Heart left ventricle (tissue), 16 donors: Measurements from ENCODE around the gene GPATCH1. TPM values are rescaled to one million over a fixed set of nuclear protein-coding genes. Genes with fewer than 3 reads are reported as not detected.
"Not testable (repeated sequence)": the region's sequence is repeated elsewhere in the genome, so short reads cannot be mapped to it uniquely, and the experiment has no call there.

Experiments used
- ATAC-seq, 4 donors: fragments of 200-7000 bp; cut with Tn5 transposase; one replicate each; pipeline ENCODE4 v1.9.1; 2020 to 2022; ENCODE audit warnings: moderate library complexity in 4 of 4, mild to moderate bottlenecking in 3 of 4, moderate number of reproducible peaks in 1 of 4
- DNase-seq, 5 donors: peaks; one replicate each; pipeline ENCODE4 v3.0.0-alpha.2; 2020
- H3K27ac ChIP-seq, 12 donors: fragments of 200-600 bp; sonication (generic) in 4 of 12; one replicate each; pipeline versions ENCODE4 v1.5.0 to v1.8.0; 2016 to 2022; ENCODE audit warnings: mild to moderate bottlenecking in 2 of 12
- H3K27me3 ChIP-seq, 9 donors: fragments of 200-600 bp; sonication (generic) in 2 of 9; one replicate each; pipeline versions ENCODE4 v1.5.1 to v1.8.0; 2016 to 2022; ENCODE audit warnings: mild to moderate bottlenecking in 3 of 9
- H3K36me3 ChIP-seq, 9 donors: fragments of 200-600 bp; sonication (generic) in 2 of 9; one replicate each; pipeline versions ENCODE4 v1.5.0 to v1.8.0; 2018 to 2022; ENCODE audit warnings: mild to moderate bottlenecking in 2 of 9
- H3K4me1 ChIP-seq, 12 donors: fragments of 200-600 bp; sonication (generic) in 4 of 12; one replicate each; pipeline versions ENCODE4 v1.5.0 to v1.8.0; 2016 to 2022; ENCODE audit warnings: mild to moderate bottlenecking in 3 of 12
- H3K4me3 ChIP-seq, 12 donors: fragments of 200-600 bp; sonication (generic) in 4 of 12; one replicate each; pipeline versions ENCODE4 v1.5.0 to v1.8.0; 2017 to 2022; ENCODE audit warnings: mild to moderate bottlenecking in 9 of 12, moderate library complexity in 4 of 12
- H3K9me3 ChIP-seq, 12 donors: fragments of 200-600 bp; sonication (generic) in 4 of 12; one replicate each; pipeline versions ENCODE4 v1.5.0 to v1.8.0; 2016 to 2022; ENCODE audit warnings: mild to moderate bottlenecking in 1 of 12
- CTCF ChIP-seq, 12 donors: fragments of 200-600 bp; sonication (generic) in 4 of 12; IDR thresholded peaks; one replicate each; pipeline versions ENCODE4 v1.5.0 to v1.8.0; 2018 to 2022; ENCODE audit warnings: antibody characterized with exemption in 12 of 12, mild to moderate bottlenecking in 5 of 12
- POLR2A ChIP-seq, 2 donors: fragments of 450-650 bp; IDR thresholded peaks; one replicate each; pipeline ENCODE4 v1.6.1; 2017; ENCODE audit warnings: antibody characterized with exemption in 2 of 2, mild to moderate bottlenecking in 2 of 2, moderate library complexity in 2 of 2
- WGBS, 4 donors: extraction: QIAGEN DNeasy Blood & Tissue Kit in 2 of 4; methylation state at CpG; one replicate each; pipeline versions ENCODE4 v1.1.5 to v1.1.7; 2013 to 2018; 5-methylcytosine and 5-hydroxymethylcytosine counted together
- intact Hi-C, 10 donors: fragments of 100-400 bp; cut with DNase I; formaldehyde crosslinking; loops; one replicate each; pipeline versions ENCODE4 v1.11.1 to v1.14.2; 2022
- polyA plus RNA-seq, 2 donors: library from polyadenylated mRNA; stranded (reverse); fragments of 200-250 nt; gene quantifications; one replicate each; pipeline ENCODE4 v1.2.3, GENCODE V29; 2013
- total RNA-seq, 9 donors: library from RNA; depleted of rRNA in 2 of 9; stranded (reverse); fragments of >200 nt in 2 of 9; fragmentation: NEBNext Ultra II Directional in 3 of 9; extraction: Animal tissue kit (Norgen Biotek cat#: 25700) in 3 of 9; gene quantifications; one replicate each; pipeline versions ENCODE4 v1.1.0 to v1.2.4, GENCODE V29; 2016 to 2023
- donor health status: ischemic (EF 13 %, LVEDD 7.1; RV severe dilation, severe dysfunction).
- donor health status: healthy with polysubstance abuse.
- donor health status: DM: no; HTN: yes; CAD: no.
- donor health status: DM: no; HTN: no; CAD: no.
- donor health status: ischemic (EF 25% LVEDD 6.9; RV normal size, moderate dysfunction).
- donor health status: ischemic (EF 25% LVEDD 5.7; RV mildly dilated, moderate dysfunction).
- donor health status: healthy.
- donor health status: DM: yes; HTN: yes; CAD: no.
- donor health status: ischemic (EF 35%, LVEDD 5.7; RV mildly dilated, moderate dysfunction).
- donor health status: nonischemic (EF 11% LVEDD 7.7; RV severe dilation, severe dysfunction).
- donor health status: DM: yes; HTN: yes; CAD: no.
- donor health status: PGD.
- donor health status: ischemic (EF 29% LVEDD 5.4; RV normal size, mild dysfunction).
- donor health status: nonischemic (EF 23%, LVEDD 6.1; RV moderate dilation, normal function).

GPATCH1 gene
- total and polyA plus RNA-seq, 11 donors: 3.3 to 6.7 (median 5.3) TPM

- WGBS, 4 donors: 89 to 95% (median 93%) methylated on average over 8 of the region's 8 CpGs
- Histone ChIP-seq H3K4me1 (peaks cover 0 to 9% (median 0%) of the 10 kb centered on the region in 12 donors), H3K36me3 (no peaks in the 10 kb centered on the region), H3K9me3 (no peaks in the 10 kb centered on the region), H3K27me3 (no peaks in the 10 kb centered on the region), H3K27ac (peak overlapping the region in 1 of 12 donors; percentile 35), H3K4me3 (no peak overlapping the region)
- TF ChIP-seq CTCF (IDR thresholded peaks at IDR 0.05): no peak
- no peak for TF ChIP-seq POLR2A (IDR thresholded peaks at IDR 0.05)
- intact Hi-C loops: no loop called here
- no peak for ATAC-seq
- no peak for DNase-seq
Observed at GRCh38 chr19:33159893-33160292, 78.9 kb downstream of the GPATCH1 start.

GRCh38 chr19:33161201-33161600 lies 80.2 kb downstream of the GPATCH1 start:
- 66 to 86% (median 80%) methylated on average over 3 to 4 of the region's 4 CpGs for WGBS, 4 donors
- Histone ChIP-seq H3K27ac (no peak overlapping the region), H3K36me3 (no peaks in the 10 kb centered on the region), H3K4me3 (no peak overlapping the region), H3K9me3 (no peaks in the 10 kb centered on the region), H3K27me3 (no peaks in the 10 kb centered on the region), H3K4me1 (peaks cover 0 to 9% (median 0%) of the 10 kb centered on the region in 12 donors)
- intact Hi-C loops: no loop called here
- DNase-seq: no peak
- ATAC-seq: no peak
- TF ChIP-seq CTCF (IDR thresholded peaks at IDR 0.05): no peak
- TF ChIP-seq POLR2A (IDR thresholded peaks at IDR 0.05): no peak

- H3K4me1 ChIP-seq: peaks cover 0 to 9% (median 0%) of the 10 kb centered on the region in 12 donors
- peaks cover 0 to 14% (median 0%) of the 10 kb centered on the region in 12 donors for H3K9me3 ChIP-seq
- TF ChIP-seq CTCF (IDR thresholded peaks at IDR 0.05) (no peak), POLR2A (IDR thresholded peaks at IDR 0.05) (no peak)
- WGBS, 4 donors: 85 to 93% (median 88%) methylated on average over 6 of the region's 6 CpGs
- no peaks in the 10 kb centered on the region for H3K36me3 ChIP-seq
- no peak overlapping the region for H3K27ac ChIP-seq
- no peak overlapping the region for H3K4me3 ChIP-seq
- intact Hi-C loops: no loop called here
- DNase-seq (no peak), ATAC-seq (no peak)
- no peaks in the 10 kb centered on the region for H3K27me3 ChIP-seq
Observed at GRCh38 chr19:33163481-33163880, 82.5 kb downstream of the GPATCH1 start.

GRCh38 chr19:33166037-33166436 lies 85.1 kb downstream of the GPATCH1 start:
- H3K27me3 ChIP-seq, H3K27ac ChIP-seq, H3K36me3 ChIP-seq, H3K4me1 ChIP-seq, intact Hi-C loops, H3K4me3 ChIP-seq, ATAC-seq, DNase-seq: not testable (repeated sequence)
- H3K9me3 ChIP-seq: peaks cover 0 to 20% (median 0%) of the 10 kb centered on the region in 12 donors
- 69 to 76% (median 74%) methylated on average over 6 of the region's 6 CpGs for WGBS, 4 donors

GRCh38 chr19:33167438-33167837 lies 86.5 kb downstream of the GPATCH1 start:
- Histone ChIP-seq H3K27me3 (no peaks in the 10 kb centered on the region), H3K27ac (no peak overlapping the region), H3K36me3 (no peaks in the 10 kb centered on the region), H3K4me1 (no peaks in the 10 kb centered on the region), H3K9me3 (peaks cover 0 to 20% (median 0%) of the 10 kb centered on the region in 12 donors), H3K4me3 (no peak overlapping the region)
- intact Hi-C loops: no loop called here
- WGBS, 4 donors: 87 to 97% (median 94%) methylated on average over 1 of the region's 1 CpG
- no peak for DNase-seq
- ATAC-seq: no peak
- no peak for TF ChIP-seq POLR2A (IDR thresholded peaks at IDR 0.05)
- no peak for TF ChIP-seq CTCF (IDR thresholded peaks at IDR 0.05)
